HL-60 (cell line): ENCODE data around the gene STK16.
A peak's percentile ranks its signal among the peaks of the same experiment; 100 is the strongest.

Source experiments
- DNase-seq, 2 experiments: peaks; one replicate each; pipeline ENCODE4 v3.0.0-alpha.2; 2010 to 2020; ENCODE audit warnings: low read depth in 1 of 2, low spot score in 1 of 2
- H3K27ac ChIP-seq: fragments of 250-450 bp; sonication (Bioruptor Pico); replicated peaks from 2 replicates; pipeline ENCODE4 v1.5.1; 2020; ENCODE audit warnings: mild to moderate bottlenecking, moderate library complexity
- H3K27me3 ChIP-seq: fragments of 250-450 bp; sonication (Bioruptor Pico); 2 replicates; pipeline ENCODE4 v1.5.1; 2021; ENCODE audit warnings: mild to moderate bottlenecking, moderate library complexity; ENCODE audit not compliant: insufficient read depth, poor library complexity, severe bottlenecking
- H3K4me3 ChIP-seq: replicated peaks from 2 replicates; pipeline ENCODE4 v1.5.1; 2011; ENCODE audit warnings: mild to moderate bottlenecking, control low read depth, low read length; ENCODE audit not compliant: insufficient read depth
- GABPA ChIP-seq: IDR thresholded peaks from 2 replicates; pipeline ENCODE4 v1.6.1; 2012; ENCODE audit warnings: low read depth
- POLR2AphosphoS5 ChIP-seq: IDR thresholded peaks from 2 replicates; pipeline ENCODE4 v1.6.1; 2012; ENCODE audit warnings: low read depth
- SPI1 ChIP-seq: IDR thresholded peaks from 2 replicates; pipeline ENCODE4 v1.6.1; 2012; ENCODE audit warnings: low read depth, mild to moderate bottlenecking, borderline replicate concordance
- TF ChIP-seq, protein P1 (sequence below): IDR thresholded peaks from one replicate; pipeline ENCODE4 v1.5.1; 2011; ENCODE audit warnings: low read length, control low read depth, inconsistent platforms; ENCODE audit not compliant: insufficient read depth
- TF ChIP-seq, protein P2 (sequence below): IDR thresholded peaks from 2 replicates; pipeline ENCODE4 v1.6.1; 2012; ENCODE audit warnings: low read depth; ENCODE audit not compliant: insufficient replicate concordance

The STK16 gene

DNA sequence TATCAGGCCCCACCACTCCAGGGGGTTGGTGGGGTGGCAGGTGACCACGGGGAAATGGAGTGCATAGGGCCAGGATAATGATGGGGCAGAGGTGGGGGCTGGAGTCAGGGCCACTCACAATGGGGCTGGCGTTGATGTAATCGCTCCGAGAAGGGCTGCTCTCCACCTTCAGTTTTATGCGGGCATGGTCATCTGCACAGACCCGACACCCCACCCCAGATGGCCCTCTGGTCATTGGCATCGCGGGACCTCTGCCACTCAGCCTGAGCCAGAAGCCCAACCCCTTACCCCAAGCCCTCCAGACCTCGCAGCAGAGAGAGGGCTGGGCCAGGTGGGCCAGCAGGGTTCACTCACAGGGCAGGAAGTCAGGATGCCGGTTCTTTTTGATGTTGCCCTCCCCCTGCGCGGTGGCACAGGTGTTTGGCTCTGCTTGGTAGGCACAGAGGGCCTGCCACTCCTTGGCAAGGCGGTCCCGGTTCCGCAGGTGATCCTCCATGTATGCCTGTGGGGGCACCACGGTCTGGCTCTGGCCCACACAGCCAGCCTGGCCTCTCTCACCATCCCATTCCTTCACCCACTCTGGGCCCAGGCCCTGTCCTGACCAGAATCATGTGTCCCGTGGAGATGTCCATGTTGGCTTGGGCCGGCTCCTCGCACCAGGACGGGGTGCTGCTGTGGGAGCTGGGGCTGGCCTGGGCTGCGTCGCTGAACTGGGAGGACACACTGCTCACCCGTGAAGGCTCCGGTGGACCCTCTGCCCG lies 51.5 kb downstream of the STK16 start:
- H3K4me3 ChIP-seq, result no peak overlapping the region
- no peak for DNase-seq
- TF ChIP-seq, protein P1, sequence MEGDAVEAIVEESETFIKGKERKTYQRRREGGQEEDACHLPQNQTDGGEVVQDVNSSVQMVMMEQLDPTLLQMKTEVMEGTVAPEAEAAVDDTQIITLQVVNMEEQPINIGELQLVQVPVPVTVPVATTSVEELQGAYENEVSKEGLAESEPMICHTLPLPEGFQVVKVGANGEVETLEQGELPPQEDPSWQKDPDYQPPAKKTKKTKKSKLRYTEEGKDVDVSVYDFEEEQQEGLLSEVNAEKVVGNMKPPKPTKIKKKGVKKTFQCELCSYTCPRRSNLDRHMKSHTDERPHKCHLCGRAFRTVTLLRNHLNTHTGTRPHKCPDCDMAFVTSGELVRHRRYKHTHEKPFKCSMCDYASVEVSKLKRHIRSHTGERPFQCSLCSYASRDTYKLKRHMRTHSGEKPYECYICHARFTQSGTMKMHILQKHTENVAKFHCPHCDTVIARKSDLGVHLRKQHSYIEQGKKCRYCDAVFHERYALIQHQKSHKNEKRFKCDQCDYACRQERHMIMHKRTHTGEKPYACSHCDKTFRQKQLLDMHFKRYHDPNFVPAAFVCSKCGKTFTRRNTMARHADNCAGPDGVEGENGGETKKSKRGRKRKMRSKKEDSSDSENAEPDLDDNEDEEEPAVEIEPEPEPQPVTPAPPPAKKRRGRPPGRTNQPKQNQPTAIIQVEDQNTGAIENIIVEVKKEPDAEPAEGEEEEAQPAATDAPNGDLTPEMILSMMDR, result no peak
- TF ChIP-seq, protein P2, sequence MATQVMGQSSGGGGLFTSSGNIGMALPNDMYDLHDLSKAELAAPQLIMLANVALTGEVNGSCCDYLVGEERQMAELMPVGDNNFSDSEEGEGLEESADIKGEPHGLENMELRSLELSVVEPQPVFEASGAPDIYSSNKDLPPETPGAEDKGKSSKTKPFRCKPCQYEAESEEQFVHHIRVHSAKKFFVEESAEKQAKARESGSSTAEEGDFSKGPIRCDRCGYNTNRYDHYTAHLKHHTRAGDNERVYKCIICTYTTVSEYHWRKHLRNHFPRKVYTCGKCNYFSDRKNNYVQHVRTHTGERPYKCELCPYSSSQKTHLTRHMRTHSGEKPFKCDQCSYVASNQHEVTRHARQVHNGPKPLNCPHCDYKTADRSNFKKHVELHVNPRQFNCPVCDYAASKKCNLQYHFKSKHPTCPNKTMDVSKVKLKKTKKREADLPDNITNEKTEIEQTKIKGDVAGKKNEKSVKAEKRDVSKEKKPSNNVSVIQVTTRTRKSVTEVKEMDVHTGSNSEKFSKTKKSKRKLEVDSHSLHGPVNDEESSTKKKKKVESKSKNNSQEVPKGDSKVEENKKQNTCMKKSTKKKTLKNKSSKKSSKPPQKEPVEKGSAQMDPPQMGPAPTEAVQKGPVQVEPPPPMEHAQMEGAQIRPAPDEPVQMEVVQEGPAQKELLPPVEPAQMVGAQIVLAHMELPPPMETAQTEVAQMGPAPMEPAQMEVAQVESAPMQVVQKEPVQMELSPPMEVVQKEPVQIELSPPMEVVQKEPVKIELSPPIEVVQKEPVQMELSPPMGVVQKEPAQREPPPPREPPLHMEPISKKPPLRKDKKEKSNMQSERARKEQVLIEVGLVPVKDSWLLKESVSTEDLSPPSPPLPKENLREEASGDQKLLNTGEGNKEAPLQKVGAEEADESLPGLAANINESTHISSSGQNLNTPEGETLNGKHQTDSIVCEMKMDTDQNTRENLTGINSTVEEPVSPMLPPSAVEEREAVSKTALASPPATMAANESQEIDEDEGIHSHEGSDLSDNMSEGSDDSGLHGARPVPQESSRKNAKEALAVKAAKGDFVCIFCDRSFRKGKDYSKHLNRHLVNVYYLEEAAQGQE, result no peak
- TF ChIP-seq SPI1 (no peak), GABPA (no peak), POLR2AphosphoS5 (no peak)
- peaks cover 28% of the 10 kb centered on the region for H3K27me3 ChIP-seq
- no peak overlapping the region for H3K27ac ChIP-seq

DNA sequence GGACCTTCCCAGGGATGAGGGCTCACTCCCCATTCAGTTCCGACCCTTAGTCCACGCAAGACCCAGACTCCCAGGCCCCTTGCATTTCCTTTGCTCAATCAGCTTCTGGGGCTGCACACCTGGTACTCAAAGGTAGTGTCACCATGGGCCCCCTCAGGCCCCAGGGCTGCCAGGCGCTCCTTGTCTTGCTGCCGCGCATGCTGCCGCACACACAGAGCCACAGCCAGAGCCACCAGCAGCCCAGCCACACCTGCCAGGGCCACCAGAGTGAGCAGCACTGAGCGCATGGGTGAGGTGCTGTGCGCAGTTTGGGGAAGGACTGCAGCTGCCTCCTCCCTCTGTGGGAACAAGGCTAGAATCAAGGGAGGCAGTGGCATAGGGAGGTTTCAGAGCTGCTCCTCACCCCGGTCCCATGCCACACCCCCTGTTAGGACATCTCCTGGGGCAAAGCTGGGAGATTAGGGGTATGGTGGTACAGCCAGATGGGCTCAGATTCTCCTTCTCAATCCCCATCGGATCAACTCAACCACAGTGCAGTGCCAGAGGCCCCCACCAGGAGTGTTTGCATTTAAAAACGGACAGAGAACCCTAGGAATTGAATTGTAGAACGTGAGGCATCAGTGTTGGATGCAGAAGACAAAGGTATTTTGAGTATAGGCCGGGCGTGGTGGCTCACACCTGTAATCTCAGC lies 52.6 kb downstream of the STK16 start:
- no peak for TF ChIP-seq GABPA
- DNase-seq, result no peak
- Histone ChIP-seq H3K27ac (no peak overlapping the region), H3K4me3 (no peak overlapping the region), H3K27me3 (peaks cover 29% of the 10 kb centered on the region)

DNA sequence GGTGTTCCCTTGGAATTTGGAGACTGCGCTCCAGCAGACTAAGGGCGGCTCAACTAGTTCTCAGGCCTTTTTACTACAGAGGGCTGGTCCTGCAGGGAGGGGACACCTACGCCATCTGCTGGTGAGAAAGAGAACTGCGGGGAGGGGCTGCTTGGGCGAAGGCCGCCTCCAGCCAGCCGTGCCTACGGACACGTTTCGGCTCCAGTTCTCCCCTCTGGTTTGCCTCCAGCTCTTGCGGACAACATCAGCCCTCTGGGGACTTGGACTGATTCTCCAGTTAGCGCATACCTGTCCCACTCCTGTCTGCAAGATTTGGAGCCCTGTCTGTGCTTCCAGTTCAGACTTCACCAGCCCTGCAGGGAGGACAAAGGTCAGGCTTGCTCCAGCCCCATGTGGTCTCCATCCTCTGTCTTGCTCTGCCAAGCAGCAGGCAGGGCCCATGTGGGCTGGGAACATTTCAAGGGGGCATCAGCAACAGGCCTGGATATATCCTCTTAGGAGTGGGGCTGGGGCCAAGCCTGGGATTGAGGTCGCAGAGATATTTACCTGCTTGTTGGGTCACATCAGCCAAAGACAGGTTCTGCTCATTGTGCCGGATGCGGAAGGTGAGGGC lies 53.6 kb downstream of the STK16 start:
- peak; percentile 65 to 82 for DNase-seq
- H3K27ac ChIP-seq, result no peak overlapping the region

More for the DNA sequence above, 53.6 kb downstream of the STK16 start:
- TF ChIP-seq, protein P2, result peak; percentile 13
- TF ChIP-seq SPI1, result no peak; the same call in 1 of the 2 replicates
- TF ChIP-seq, protein P1, result peak; percentile 97
- TF ChIP-seq GABPA, result no peak
- peaks cover 29% of the 10 kb centered on the region for H3K27me3 ChIP-seq
- no peak overlapping the region for H3K4me3 ChIP-seq
